ENCODE measurements around the gene RTEL1.

DNA sequence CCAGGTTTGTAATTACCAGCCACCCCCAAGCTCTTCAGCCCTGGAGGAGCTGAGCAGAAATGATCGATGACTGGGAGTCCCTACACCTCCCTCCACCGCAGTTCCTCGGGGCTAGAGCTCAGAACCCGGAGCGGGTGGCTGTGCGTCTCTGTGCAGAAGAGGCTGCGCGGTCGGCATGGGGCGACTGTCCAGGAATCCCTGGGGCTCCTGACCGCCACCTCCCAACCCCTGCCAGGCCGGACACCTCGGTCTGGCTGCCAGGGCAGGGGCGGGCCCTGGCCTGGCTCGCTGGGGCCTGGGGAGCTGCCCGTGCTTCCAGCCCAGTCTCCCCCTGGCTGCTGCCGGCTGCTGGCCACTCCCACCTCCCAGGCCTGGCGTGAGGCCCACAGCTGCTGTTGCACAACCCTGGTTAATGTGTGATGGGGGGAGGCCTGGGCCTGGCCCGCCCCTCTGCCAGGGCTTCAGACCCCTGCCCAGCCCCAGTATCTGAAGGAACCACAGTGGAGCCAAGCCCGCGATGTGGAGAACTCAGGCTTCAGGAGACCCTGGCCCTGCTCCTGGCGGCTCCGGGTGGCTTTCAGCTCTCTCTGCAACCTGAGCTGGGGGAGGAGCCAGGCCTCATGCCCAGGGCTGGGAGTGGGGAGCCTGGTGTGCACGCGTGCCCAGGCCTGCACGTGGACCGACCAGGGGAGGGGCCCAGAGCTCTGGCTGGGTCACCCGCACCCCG is 82.7 kb downstream of the RTEL1 start:
- TF ChIP-seq POLR2A (IDR thresholded peaks at IDR 0.05) (peak in 1 of 2 donors; percentile 57), CTCF (IDR thresholded peaks at IDR 0.05) (peak in 2 of 6 experiments; percentile 12 to 24)
